ENCODE measurements around the gene ACLY. TPM values are rescaled to one million over a fixed set of nuclear protein-coding genes. Genes with fewer than 3 reads are reported as not detected.
A peak's percentile ranks its signal among the peaks of the same experiment; 100 is the strongest.

The ACLY gene
- total and polyA plus RNA-seq, 2 experiments from 2014 or later, result 119 to 439 TPM

DNA sequence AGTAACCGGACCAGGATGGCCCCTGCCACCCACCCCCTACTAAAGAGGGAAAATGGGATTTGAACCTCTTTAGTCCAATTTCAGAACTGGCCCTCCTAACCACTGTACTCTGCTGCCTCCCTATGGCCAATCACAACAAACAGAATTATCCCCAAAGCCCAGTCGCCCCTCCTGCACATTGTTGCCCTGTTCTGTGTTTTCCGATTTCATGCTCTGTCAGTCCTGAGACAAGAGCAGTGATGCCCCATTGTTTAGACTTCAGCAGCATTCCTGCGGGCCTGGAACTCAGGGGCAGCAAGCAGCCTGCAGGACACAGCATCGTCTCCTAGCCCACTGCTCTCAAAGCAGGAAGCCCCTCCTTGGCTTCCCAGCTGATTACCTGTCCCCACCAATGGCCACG is 33.0 kb downstream of the ACLY start:
- Histone ChIP-seq H4K20me1 (replicated peaks; ENCODE audit: insufficient read depth) (peaks cover 20% of the 10 kb centered on the region), H3K27me3 (ENCODE audit: insufficient read depth) (no peaks in the 10 kb centered on the region), H3K4me1 (ENCODE audit: insufficient read depth) (no peaks in the 10 kb centered on the region), H3K4me2 (no peak overlapping the region), H3K36me3 (ENCODE audit: insufficient read depth) (peaks cover 77% of the 10 kb centered on the region), H2AFZ (no peak overlapping the region), H3K9me2 (ENCODE audit: insufficient read depth) (no peaks in the 10 kb centered on the region), H3F3A (replicated peaks; ENCODE audit: low read depth) (peaks cover 51% of the 10 kb centered on the region), H3K27ac (ENCODE audit: low read depth) (0 out of 2 replicates have a peak overlapping the region, but pooled peaks have one; percentile 9), H3K79me2 (replicated peaks; ENCODE audit: insufficient read depth) (peaks cover 33% of the 10 kb centered on the region; the same call in 1 of the 2 replicates), H3K4me3 (no peak overlapping the region)
- Mint-ChIP-seq H3K4me1 (peaks cover 3% of the 10 kb centered on the region; the same call in 1 of the 3 replicates), H3K27ac (no peak overlapping the region), H3K36me3 (ENCODE audit: low read depth) (peaks cover 93% of the 10 kb centered on the region), H3K27me3 (ENCODE audit: insufficient read depth, low read depth, poor library complexity) (peaks cover 8% of the 10 kb centered on the region), H3K9me3 (no peaks in the 10 kb centered on the region; the same call in 2 of the 3 replicates), H3K4me3 (no peak overlapping the region)
- TF ChIP-seq, protein P1, sequence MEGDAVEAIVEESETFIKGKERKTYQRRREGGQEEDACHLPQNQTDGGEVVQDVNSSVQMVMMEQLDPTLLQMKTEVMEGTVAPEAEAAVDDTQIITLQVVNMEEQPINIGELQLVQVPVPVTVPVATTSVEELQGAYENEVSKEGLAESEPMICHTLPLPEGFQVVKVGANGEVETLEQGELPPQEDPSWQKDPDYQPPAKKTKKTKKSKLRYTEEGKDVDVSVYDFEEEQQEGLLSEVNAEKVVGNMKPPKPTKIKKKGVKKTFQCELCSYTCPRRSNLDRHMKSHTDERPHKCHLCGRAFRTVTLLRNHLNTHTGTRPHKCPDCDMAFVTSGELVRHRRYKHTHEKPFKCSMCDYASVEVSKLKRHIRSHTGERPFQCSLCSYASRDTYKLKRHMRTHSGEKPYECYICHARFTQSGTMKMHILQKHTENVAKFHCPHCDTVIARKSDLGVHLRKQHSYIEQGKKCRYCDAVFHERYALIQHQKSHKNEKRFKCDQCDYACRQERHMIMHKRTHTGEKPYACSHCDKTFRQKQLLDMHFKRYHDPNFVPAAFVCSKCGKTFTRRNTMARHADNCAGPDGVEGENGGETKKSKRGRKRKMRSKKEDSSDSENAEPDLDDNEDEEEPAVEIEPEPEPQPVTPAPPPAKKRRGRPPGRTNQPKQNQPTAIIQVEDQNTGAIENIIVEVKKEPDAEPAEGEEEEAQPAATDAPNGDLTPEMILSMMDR (conservative IDR thresholded peaks at IDR 0.05; ENCODE audit: low read depth in 2 of 2), result peak; percentile 26 to 53; a peak in 2 of 4 replicates
- TF ChIP-seq EZH2phosphoT487 (IDR thresholded peaks at IDR 0.05; ENCODE audit: unreplicated experiment) (no peak), STAT1 (IDR thresholded peaks at IDR 0.05; ENCODE audit: unreplicated experiment) (no peak)
- ATAC-seq, result peak; percentile 42; the same call in 2 of the 3 replicates
- DNase-seq (ENCODE audit: low spot score), result peak; percentile 13

DNA sequence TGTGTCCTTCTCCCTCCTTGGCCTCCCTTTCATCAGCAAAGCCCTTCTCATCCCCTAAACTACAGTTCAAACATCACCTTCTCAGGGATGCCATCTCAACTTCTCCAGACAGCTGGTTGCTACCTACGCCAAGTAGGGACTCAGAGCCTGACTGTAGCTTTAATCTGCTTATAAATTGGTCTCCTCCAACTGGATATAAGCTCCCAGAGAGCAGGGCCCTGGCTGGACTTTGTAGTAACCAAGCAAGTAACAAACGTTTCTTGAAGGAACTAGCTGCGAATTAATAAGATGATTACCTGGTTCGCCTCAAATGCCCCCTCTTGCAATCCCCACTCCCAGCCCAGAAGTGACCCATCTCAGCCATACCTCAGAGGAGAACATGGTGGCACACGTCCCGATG is 36.0 kb downstream of the ACLY start:
- peaks cover 58% of the 10 kb centered on the region for H3F3A ChIP-seq (replicated peaks; ENCODE audit: low read depth)
- H3K4me3 Mint-ChIP-seq, result no peak overlapping the region
- H3K36me3 Mint-ChIP-seq (ENCODE audit: low read depth), result peaks cover 98% of the 10 kb centered on the region
- H3K4me3 ChIP-seq, result no peak overlapping the region
- H3K27ac ChIP-seq (ENCODE audit: low read depth), result 0 out of 2 replicates have a peak overlapping the region, but pooled peaks have one; percentile 24
- H3K4me1 Mint-ChIP-seq, result peaks cover 3% of the 10 kb centered on the region; the same call in 1 of the 3 replicates
- no peaks in the 10 kb centered on the region for H3K9me2 ChIP-seq (ENCODE audit: insufficient read depth)
- DNase-seq (ENCODE audit: low spot score) (no peak), ATAC-seq (no peak)
- no peaks in the 10 kb centered on the region for H3K4me1 ChIP-seq (ENCODE audit: insufficient read depth)
- H3K79me2 ChIP-seq (replicated peaks; ENCODE audit: insufficient read depth), result peaks cover 39% of the 10 kb centered on the region; the same call in 1 of the 2 replicates
- no peak overlapping the region for H2AFZ ChIP-seq
- peaks cover 34% of the 10 kb centered on the region for H4K20me1 ChIP-seq (replicated peaks; ENCODE audit: insufficient read depth)
- peaks cover 6% of the 10 kb centered on the region for H3K27me3 Mint-ChIP-seq (ENCODE audit: insufficient read depth, low read depth, poor library complexity)
- H3K27ac Mint-ChIP-seq, result no peak overlapping the region
- no peak overlapping the region for H3K4me2 ChIP-seq
- H3K27me3 ChIP-seq (ENCODE audit: insufficient read depth), result no peaks in the 10 kb centered on the region
- peaks cover 86% of the 10 kb centered on the region for H3K36me3 ChIP-seq (ENCODE audit: insufficient read depth)
- H3K9me3 Mint-ChIP-seq, result no peaks in the 10 kb centered on the region; the same call in 2 of the 3 replicates
- TF ChIP-seq, protein P2, sequence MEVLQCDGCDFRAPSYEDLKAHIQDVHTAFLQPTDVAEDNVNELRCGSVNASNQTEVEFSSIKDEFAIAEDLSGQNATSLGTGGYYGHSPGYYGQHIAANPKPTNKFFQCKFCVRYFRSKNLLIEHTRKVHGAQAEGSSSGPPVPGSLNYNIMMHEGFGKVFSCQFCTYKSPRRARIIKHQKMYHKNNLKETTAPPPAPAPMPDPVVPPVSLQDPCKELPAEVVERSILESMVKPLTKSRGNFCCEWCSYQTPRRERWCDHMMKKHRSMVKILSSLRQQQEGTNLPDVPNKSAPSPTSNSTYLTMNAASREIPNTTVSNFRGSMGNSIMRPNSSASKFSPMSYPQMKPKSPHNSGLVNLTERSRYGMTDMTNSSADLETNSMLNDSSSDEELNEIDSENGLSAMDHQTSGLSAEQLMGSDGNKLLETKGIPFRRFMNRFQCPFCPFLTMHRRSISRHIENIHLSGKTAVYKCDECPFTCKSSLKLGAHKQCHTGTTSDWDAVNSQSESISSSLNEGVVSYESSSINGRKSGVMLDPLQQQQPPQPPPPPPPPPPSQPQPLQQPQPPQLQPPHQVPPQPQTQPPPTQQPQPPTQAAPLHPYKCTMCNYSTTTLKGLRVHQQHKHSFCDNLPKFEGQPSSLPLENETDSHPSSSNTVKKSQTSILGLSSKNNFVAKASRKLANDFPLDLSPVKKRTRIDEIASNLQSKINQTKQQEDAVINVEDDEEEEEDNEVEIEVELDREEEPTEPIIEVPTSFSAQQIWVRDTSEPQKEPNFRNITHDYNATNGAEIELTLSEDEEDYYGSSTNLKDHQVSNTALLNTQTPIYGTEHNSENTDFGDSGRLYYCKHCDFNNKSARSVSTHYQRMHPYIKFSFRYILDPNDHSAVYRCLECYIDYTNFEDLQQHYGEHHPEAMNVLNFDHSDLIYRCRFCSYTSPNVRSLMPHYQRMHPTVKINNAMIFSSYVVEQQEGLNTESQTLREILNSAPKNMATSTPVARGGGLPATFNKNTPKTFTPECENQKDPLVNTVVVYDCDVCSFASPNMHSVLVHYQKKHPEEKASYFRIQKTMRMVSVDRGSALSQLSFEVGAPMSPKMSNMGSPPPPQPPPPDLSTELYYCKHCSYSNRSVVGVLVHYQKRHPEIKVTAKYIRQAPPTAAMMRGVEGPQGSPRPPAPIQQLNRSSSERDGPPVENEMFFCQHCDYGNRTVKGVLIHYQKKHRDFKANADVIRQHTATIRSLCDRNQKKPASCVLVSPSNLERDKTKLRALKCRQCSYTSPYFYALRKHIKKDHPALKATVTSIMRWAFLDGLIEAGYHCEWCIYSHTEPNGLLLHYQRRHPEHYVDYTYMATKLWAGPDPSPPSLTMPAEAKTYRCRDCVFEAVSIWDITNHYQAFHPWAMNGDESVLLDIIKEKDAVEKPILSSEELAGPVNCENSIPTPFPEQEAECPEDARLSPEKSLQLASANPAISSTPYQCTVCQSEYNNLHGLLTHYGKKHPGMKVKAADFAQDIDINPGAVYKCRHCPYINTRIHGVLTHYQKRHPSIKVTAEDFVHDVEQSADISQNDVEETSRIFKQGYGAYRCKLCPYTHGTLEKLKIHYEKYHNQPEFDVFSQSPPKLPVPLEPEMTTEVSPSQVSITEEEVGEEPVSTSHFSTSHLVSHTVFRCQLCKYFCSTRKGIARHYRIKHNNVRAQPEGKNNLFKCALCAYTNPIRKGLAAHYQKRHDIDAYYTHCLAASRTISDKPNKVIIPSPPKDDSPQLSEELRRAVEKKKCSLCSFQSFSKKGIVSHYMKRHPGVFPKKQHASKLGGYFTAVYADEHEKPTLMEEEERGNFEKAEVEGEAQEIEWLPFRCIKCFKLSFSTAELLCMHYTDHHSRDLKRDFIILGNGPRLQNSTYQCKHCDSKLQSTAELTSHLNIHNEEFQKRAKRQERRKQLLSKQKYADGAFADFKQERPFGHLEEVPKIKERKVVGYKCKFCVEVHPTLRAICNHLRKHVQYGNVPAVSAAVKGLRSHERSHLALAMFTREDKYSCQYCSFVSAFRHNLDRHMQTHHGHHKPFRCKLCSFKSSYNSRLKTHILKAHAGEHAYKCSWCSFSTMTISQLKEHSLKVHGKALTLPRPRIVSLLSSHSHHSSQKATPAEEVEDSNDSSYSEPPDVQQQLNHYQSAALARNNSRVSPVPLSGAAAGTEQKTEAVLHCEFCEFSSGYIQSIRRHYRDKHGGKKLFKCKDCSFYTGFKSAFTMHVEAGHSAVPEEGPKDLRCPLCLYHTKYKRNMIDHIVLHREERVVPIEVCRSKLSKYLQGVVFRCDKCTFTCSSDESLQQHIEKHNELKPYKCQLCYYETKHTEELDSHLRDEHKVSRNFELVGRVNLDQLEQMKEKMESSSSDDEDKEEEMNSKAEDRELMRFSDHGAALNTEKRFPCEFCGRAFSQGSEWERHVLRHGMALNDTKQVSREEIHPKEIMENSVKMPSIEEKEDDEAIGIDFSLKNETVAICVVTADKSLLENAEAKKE (CRISPR knock-in tag; IDR thresholded peaks at IDR 0.05), result no peak
- TF ChIP-seq POLR2AphosphoS5 (IDR thresholded peaks at IDR 0.05; ENCODE audit: low read depth), result no peak
- no peak for TF ChIP-seq STAT1 (IDR thresholded peaks at IDR 0.05; ENCODE audit: unreplicated experiment)
- no peak for TF ChIP-seq NANOG (IDR thresholded peaks at IDR 0.05; ENCODE audit: borderline replicate concordance)
- TF ChIP-seq JUNB (IDR thresholded peaks at IDR 0.05; ENCODE audit: unreplicated experiment), result no peak
- TF ChIP-seq, protein P1 (conservative IDR thresholded peaks at IDR 0.05; ENCODE audit: low read depth in 2 of 2), result no peak

Measured in GM23338 (cell line).